Measurements from ENCODE around the gene MT1G.

The MT1G gene

DNA sequence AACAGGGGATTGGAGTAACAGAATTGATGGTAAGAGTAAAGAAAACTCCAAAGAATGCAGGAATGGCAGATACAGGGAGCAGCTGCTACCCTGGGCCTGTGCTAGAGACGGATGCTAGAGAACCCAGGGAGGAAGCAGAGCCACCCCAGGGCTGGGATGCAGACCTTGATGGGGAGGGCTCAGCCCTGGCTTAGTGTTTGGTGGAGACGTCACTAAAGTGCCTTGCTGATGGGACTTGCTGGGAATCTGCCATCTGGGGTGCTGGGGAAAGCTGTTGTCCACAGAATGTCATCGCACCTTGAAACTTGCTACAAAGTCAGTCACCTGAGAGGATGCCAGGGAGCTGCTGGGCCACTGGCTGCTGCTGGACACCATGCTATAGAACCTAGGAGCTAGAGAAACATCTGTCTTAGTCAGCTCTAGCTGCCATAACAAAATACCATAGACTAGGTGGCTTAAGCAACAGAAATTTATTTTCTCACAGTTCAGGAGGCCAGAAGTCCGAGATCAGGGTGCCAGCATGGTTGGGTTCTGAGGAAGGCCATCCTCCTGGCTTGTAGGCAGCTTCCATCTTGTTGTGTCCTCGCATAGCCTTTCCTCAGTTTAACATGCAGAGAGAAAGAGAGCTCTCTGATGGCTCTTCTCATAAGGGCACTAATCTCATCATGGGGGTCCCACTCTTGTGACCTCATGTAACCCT, 29.7 kb upstream of the MT1G start:
- Histone ChIP-seq H3K9me3 (replicated peaks; ENCODE audit: insufficient read depth, low read length) (no peaks in the 10 kb centered on the region), H3K27me3 (replicated peaks; ENCODE audit: insufficient read depth, low read length) (no peaks in the 10 kb centered on the region), H3K9me2 (replicated peaks; ENCODE audit: insufficient read depth, low read length) (no peaks in the 10 kb centered on the region), H4K20me1 (ENCODE audit: insufficient read depth, low read length) (no peaks in the 10 kb centered on the region), H3K36me3 (replicated peaks; ENCODE audit: insufficient read depth, low read length) (no peaks in the 10 kb centered on the region), H2AFZ (ENCODE audit: low read length) (no peak overlapping the region), H3K4me2 (ENCODE audit: low read depth, low read length) (no peak overlapping the region), H3K27ac (ENCODE audit: low read length) (no peak overlapping the region), H3F3A (ENCODE audit: insufficient read depth, low read length) (no peaks in the 10 kb centered on the region), H3K4me1 (ENCODE audit: low read length) (no peaks in the 10 kb centered on the region), H3K9ac (ENCODE audit: low read length) (no peak overlapping the region), H3K79me2 (ENCODE audit: low read length) (no peaks in the 10 kb centered on the region), H3K4me3 (ENCODE audit: low read length) (no peak overlapping the region)
- DNase-seq: no peak
- TF ChIP-seq EZH2 (optimal IDR thresholded peaks at IDR 0.05; ENCODE audit: low read depth, low read length): no peak
- TF ChIP-seq EZH2phosphoT487 (IDR thresholded peaks at IDR 0.05; ENCODE audit: low read length): no peak
- TF ChIP-seq CTCF (IDR thresholded peaks at IDR 0.05; ENCODE audit: low read length): no peak

DNA sequence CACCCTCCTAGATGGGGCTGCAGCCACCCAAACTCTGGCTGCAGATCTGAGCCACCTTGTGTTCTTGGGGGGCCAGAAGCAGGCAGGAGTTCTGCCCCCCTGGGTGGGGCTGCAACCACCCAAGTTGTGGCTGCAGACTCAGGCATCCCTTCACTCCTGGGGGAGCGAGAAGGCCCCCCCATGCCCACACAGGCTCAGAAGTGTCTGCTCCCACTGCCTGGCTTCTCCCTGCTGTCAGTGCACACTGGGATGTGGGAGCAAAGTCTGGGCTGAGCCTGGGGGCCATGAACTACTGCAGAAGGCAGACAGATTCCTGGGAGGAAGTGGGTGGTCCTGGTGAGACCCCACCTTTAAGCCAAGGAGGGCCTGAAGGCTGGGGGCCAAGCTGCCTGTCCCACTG, 27.4 kb upstream of the MT1G start:
- Histone ChIP-seq H3K9me2 (replicated peaks; ENCODE audit: insufficient read depth, low read length) (no peaks in the 10 kb centered on the region), H2AFZ (ENCODE audit: low read length) (no peak overlapping the region), H3K27me3 (replicated peaks; ENCODE audit: insufficient read depth, low read length) (no peaks in the 10 kb centered on the region), H3F3A (ENCODE audit: insufficient read depth, low read length) (no peaks in the 10 kb centered on the region), H3K9me3 (replicated peaks; ENCODE audit: insufficient read depth, low read length) (no peaks in the 10 kb centered on the region), H3K36me3 (replicated peaks; ENCODE audit: insufficient read depth, low read length) (no peaks in the 10 kb centered on the region), H3K4me1 (ENCODE audit: low read length) (no peaks in the 10 kb centered on the region), H3K27ac (ENCODE audit: low read length) (no peak overlapping the region), H4K20me1 (ENCODE audit: insufficient read depth, low read length) (no peaks in the 10 kb centered on the region), H3K4me3 (ENCODE audit: low read length) (no peak overlapping the region), H3K4me2 (ENCODE audit: low read depth, low read length) (no peak overlapping the region), H3K9ac (ENCODE audit: low read length) (no peak overlapping the region), H3K79me2 (ENCODE audit: low read length) (no peaks in the 10 kb centered on the region)
- TF ChIP-seq CTCF (IDR thresholded peaks at IDR 0.05; ENCODE audit: low read length) (no peak), EZH2phosphoT487 (IDR thresholded peaks at IDR 0.05; ENCODE audit: low read length) (no peak), EZH2 (optimal IDR thresholded peaks at IDR 0.05; ENCODE audit: low read depth, low read length) (no peak)
- no peak for DNase-seq

- H3K36me3 ChIP-seq (replicated peaks; ENCODE audit: insufficient read depth, low read length): no peaks in the 10 kb centered on the region
- H3K9me2 ChIP-seq (replicated peaks; ENCODE audit: insufficient read depth, low read length): no peaks in the 10 kb centered on the region
- no peak overlapping the region for H3K9ac ChIP-seq (ENCODE audit: low read length)
- H3K4me2 ChIP-seq (ENCODE audit: low read depth, low read length): no peak overlapping the region
- H3K79me2 ChIP-seq (ENCODE audit: low read length): no peaks in the 10 kb centered on the region
- no peak overlapping the region for H2AFZ ChIP-seq (ENCODE audit: low read length)
- no peak overlapping the region for H3K27ac ChIP-seq (ENCODE audit: low read length)
- H3K4me3 ChIP-seq (ENCODE audit: low read length): no peak overlapping the region
- peaks cover 9% of the 10 kb centered on the region; the same call in 1 of the 2 replicates for H3K27me3 ChIP-seq (replicated peaks; ENCODE audit: insufficient read depth, low read length)
- no peaks in the 10 kb centered on the region for H3F3A ChIP-seq (ENCODE audit: insufficient read depth, low read length)
- no peak for DNase-seq
- no peaks in the 10 kb centered on the region for H3K9me3 ChIP-seq (replicated peaks; ENCODE audit: insufficient read depth, low read length)
- no peak for TF ChIP-seq EZH2 (optimal IDR thresholded peaks at IDR 0.05; ENCODE audit: low read depth, low read length)
- TF ChIP-seq CTCF (IDR thresholded peaks at IDR 0.05; ENCODE audit: low read length): no peak
- no peak for TF ChIP-seq EZH2phosphoT487 (IDR thresholded peaks at IDR 0.05; ENCODE audit: low read length)
- H4K20me1 ChIP-seq (ENCODE audit: insufficient read depth, low read length): no peaks in the 10 kb centered on the region
- H3K4me1 ChIP-seq (ENCODE audit: low read length): no peaks in the 10 kb centered on the region
Observed at GRCh38 chr16:56691885-56692284, 24.0 kb upstream of the MT1G start.
